ENCODE measurements around the gene KRT86.
"Not testable (repeated sequence)": the region's sequence is repeated elsewhere in the genome, so short reads cannot be mapped to it uniquely, and the experiment has no call there.

Gene KRT86

GRCh38 chr12:52311285-52311648 lies 36.8 kb downstream of the KRT86 start:
- in situ Hi-C loops (cut with HindIII; ENCODE audit: low pct_ligation_motif_present, low sequenced_read_pairs) = no loop called here
- no peak overlapping the region for H3K27ac ChIP-seq
- no peak for DNase-seq
- no peaks in the 10 kb centered on the region for H3K36me3 ChIP-seq (replicated peaks)
- no peak for TF ChIP-seq CTCF (IDR thresholded peaks at IDR 0.05; ENCODE audit: low read depth, low read length, missing control alignments)
- H3K4me3 ChIP-seq (ENCODE audit: low read depth, low read length) = no peak overlapping the region
- H3K27me3 ChIP-seq (replicated peaks) = peaks cover 31% of the 10 kb centered on the region

- peaks cover 31% of the 10 kb centered on the region for H3K27me3 ChIP-seq (replicated peaks)
Observed at GRCh38 chr12:52312086-52312485, 37.6 kb downstream of the KRT86 start.

GRCh38 chr12:52313461-52313860 lies 39.0 kb downstream of the KRT86 start:
- Histone ChIP-seq H3K27me3 (replicated peaks) (peaks cover 27% of the 10 kb centered on the region), H3K27ac (no peak overlapping the region), H3K36me3 (replicated peaks) (no peaks in the 10 kb centered on the region), H3K4me3 (ENCODE audit: low read depth, low read length) (no peak overlapping the region)
- DNase-seq = no peak
- in situ Hi-C loops (cut with HindIII; ENCODE audit: low pct_ligation_motif_present, low sequenced_read_pairs) = no loop called here
- TF ChIP-seq CTCF (IDR thresholded peaks at IDR 0.05; ENCODE audit: low read depth, low read length, missing control alignments) = no peak

More at GRCh38 chr12:52312086-52312485, 37.6 kb downstream of the KRT86 start:
- in situ Hi-C loops (cut with HindIII; ENCODE audit: low pct_ligation_motif_present, low sequenced_read_pairs) = no loop called here
- no peak overlapping the region for H3K4me3 ChIP-seq (ENCODE audit: low read depth, low read length)
- no peak overlapping the region for H3K27ac ChIP-seq
- TF ChIP-seq CTCF (IDR thresholded peaks at IDR 0.05; ENCODE audit: low read depth, low read length, missing control alignments) = no peak
- DNase-seq = no peak
- no peaks in the 10 kb centered on the region for H3K36me3 ChIP-seq (replicated peaks)

GRCh38 chr12:52313926-52314325 lies 39.5 kb downstream of the KRT86 start:
- in situ Hi-C loops (cut with HindIII; ENCODE audit: low pct_ligation_motif_present, low sequenced_read_pairs) = no loop called here
- Histone ChIP-seq H3K27ac (no peak overlapping the region), H3K36me3 (replicated peaks) (no peaks in the 10 kb centered on the region), H3K4me3 (ENCODE audit: low read depth, low read length) (no peak overlapping the region), H3K27me3 (replicated peaks) (peaks cover 32% of the 10 kb centered on the region)
- DNase-seq = no peak
- TF ChIP-seq CTCF (IDR thresholded peaks at IDR 0.05; ENCODE audit: low read depth, low read length, missing control alignments) = no peak

- H3K27me3 ChIP-seq (replicated peaks) = peaks cover 36% of the 10 kb centered on the region
- H3K27ac ChIP-seq = no peak overlapping the region
- no peak for TF ChIP-seq CTCF (IDR thresholded peaks at IDR 0.05; ENCODE audit: low read depth, low read length, missing control alignments)
- H3K36me3 ChIP-seq (replicated peaks) = no peaks in the 10 kb centered on the region
- in situ Hi-C loops (cut with HindIII; ENCODE audit: low pct_ligation_motif_present, low sequenced_read_pairs) = no loop called here
- H3K4me3 ChIP-seq (ENCODE audit: low read depth, low read length) = no peak overlapping the region
- no peak for DNase-seq
Observed at GRCh38 chr12:52314511-52314910, 40.1 kb downstream of the KRT86 start.

GRCh38 chr12:52315721-52316120 lies 41.3 kb downstream of the KRT86 start:
- TF ChIP-seq CTCF (IDR thresholded peaks at IDR 0.05; ENCODE audit: low read depth, low read length, missing control alignments) = peak; percentile 56
- DNase-seq; H3K4me3 ChIP-seq (ENCODE audit: low read depth, low read length); H3K27ac ChIP-seq; in situ Hi-C loops (cut with HindIII; ENCODE audit: low pct_ligation_motif_present, low sequenced_read_pairs); H3K36me3 ChIP-seq (replicated peaks): not testable (repeated sequence)
- H3K27me3 ChIP-seq (replicated peaks) = peaks cover 45% of the 10 kb centered on the region
